Measurements from ENCODE around the gene FAM43B. TPM values are rescaled to one million over a fixed set of nuclear protein-coding genes. Genes with fewer than 3 reads are reported as not detected.

The FAM43B gene
- total RNA-seq, 2 donors from 2014 or later: not detected

DNA sequence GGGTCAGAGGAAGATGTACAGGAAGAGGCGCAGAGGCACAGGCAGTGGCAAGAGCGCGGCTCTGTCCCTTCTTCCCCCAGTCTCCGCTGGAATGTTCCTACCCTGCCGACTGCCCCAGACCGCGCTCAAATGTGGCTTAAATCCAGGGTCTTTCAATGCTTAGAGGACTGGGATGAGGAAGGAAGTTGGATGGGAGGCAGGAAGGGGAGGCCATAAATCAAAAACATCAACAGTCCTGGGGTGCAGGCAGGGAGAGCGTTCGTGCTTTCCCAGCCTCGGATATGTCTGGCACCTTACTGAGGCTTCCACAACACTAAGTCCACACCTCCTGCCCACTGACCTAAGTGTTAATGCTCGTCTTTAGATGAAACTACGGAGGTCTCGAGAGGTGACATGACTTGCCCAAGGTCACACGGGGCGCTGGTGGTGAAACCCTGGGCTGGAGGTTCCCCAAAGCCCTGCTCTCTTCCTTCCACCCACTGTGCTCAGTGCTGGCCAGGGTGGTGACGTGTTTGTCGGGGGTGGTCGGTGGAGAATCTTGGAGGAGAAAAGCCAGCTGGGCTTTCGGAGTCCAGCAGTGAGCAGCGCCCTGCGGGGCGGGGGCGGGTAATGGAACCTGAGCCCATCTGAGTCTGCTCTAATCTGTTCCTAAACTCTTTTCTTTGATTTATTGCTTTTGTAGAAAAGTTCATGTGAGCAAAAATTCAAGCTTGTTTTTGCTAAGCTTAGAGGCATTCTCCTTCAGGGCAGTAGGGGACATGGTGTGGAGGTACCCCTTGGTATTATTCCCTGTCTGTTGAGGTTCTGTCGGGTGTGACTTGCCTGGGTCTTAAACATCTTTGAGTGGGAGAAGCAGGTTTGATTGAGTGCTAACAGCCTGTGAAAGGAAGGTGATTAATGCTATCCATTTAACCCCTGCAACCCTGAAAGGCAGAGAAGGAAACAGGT lies 37.2 kb downstream of the FAM43B start:
- peaks cover 61% of the 10 kb centered on the region for H3K27me3 Mint-ChIP-seq (ENCODE audit: low read depth)
- DNase-seq: no peak

GRCh38 chr1:20590306-20590777 lies 38.0 kb downstream of the FAM43B start:
- Mint-ChIP-seq H3K27me3 (ENCODE audit: low read depth) (peaks cover 57% of the 10 kb centered on the region), H3K9me3 (no peaks in the 10 kb centered on the region), H3K36me3 (ENCODE audit: insufficient read depth in 2 of 2) (no peaks in the 10 kb centered on the region), H3K27ac (no peak overlapping the region), H3K4me3 (no peak overlapping the region), H3K4me1 (ENCODE audit: low read depth) (no peaks in the 10 kb centered on the region)
- DNase-seq (no peak), ATAC-seq (replicated peaks in 1 of 2) (no peak)

More for the DNA sequence above, 37.2 kb downstream of the FAM43B start:
- H3K4me1 Mint-ChIP-seq (ENCODE audit: low read depth): no peaks in the 10 kb centered on the region
- no peaks in the 10 kb centered on the region for H3K36me3 Mint-ChIP-seq (ENCODE audit: insufficient read depth in 2 of 2)
- no peaks in the 10 kb centered on the region for H3K9me3 Mint-ChIP-seq
- no peak overlapping the region for H3K4me3 Mint-ChIP-seq
- H3K27ac Mint-ChIP-seq: no peak overlapping the region
- ATAC-seq (replicated peaks in 1 of 2): no peak

GRCh38 chr1:20593756-20594155 lies 41.4 kb downstream of the FAM43B start:
- Mint-ChIP-seq H3K36me3 (ENCODE audit: insufficient read depth in 2 of 2) (no peaks in the 10 kb centered on the region), H3K4me1 (ENCODE audit: low read depth) (no peaks in the 10 kb centered on the region), H3K4me3 (no peak overlapping the region), H3K27me3 (ENCODE audit: low read depth) (peaks cover 39% of the 10 kb centered on the region), H3K27ac (no peak overlapping the region), H3K9me3 (no peaks in the 10 kb centered on the region)
- no peak for DNase-seq
- ATAC-seq (replicated peaks in 1 of 2): no peak

DNA sequence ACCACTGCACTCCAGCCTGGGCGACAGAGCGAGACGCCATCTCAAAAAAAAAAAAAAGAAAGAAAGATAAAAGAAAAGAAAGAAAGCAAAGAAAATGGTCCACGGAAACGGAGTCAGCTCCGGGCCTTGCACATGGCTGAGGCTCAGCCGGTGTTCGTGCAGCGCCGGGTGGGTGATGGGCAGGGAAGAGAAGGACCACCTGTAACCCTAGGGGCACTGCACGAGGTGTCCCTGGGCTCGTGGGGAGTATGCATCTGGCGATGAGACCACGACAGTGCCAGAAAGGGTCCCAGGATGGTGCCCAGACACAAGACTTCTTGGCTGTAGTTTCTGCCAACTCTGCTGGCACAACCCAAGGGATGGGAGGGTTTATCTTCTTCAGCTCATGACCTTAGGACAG lies 42.4 kb downstream of the FAM43B start:
- H3K36me3 Mint-ChIP-seq (ENCODE audit: insufficient read depth in 2 of 2): no peaks in the 10 kb centered on the region
- peaks cover 32% of the 10 kb centered on the region for H3K27me3 Mint-ChIP-seq (ENCODE audit: low read depth)
- DNase-seq (no peak), ATAC-seq (replicated peaks in 1 of 2) (no peak)
- no peak overlapping the region for H3K4me3 Mint-ChIP-seq
- no peaks in the 10 kb centered on the region for H3K9me3 Mint-ChIP-seq
- no peak overlapping the region for H3K27ac Mint-ChIP-seq
- H3K4me1 Mint-ChIP-seq (ENCODE audit: low read depth): no peaks in the 10 kb centered on the region

DNA sequence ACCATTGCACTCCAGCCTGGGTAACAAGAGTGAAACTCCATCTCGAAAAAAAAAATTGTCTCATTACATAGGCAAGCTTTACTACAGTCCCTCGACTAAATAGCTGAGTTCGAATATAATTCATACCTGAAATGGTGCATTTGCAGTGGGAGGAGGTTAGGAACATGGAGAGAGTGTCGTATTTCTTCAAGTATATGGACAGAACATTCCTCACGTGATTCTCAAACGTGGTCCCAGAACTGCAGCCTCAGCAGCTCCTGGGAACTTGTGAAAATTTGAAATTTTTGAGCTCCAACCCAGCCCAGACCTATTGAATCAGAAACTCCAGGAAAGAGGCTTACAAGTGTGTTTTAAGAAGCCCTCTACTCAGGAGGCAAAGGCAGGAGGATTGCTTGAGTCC lies 43.7 kb downstream of the FAM43B start:
- H3K27ac Mint-ChIP-seq: no peak overlapping the region
- no peaks in the 10 kb centered on the region for H3K36me3 Mint-ChIP-seq (ENCODE audit: insufficient read depth in 2 of 2)
- H3K4me3 Mint-ChIP-seq: no peak overlapping the region
- no peaks in the 10 kb centered on the region for H3K4me1 Mint-ChIP-seq (ENCODE audit: low read depth)
- no peak for DNase-seq
- no peaks in the 10 kb centered on the region for H3K9me3 Mint-ChIP-seq
- ATAC-seq (replicated peaks in 1 of 2): no peak
- peaks cover 20% of the 10 kb centered on the region for H3K27me3 Mint-ChIP-seq (ENCODE audit: low read depth)

DNA sequence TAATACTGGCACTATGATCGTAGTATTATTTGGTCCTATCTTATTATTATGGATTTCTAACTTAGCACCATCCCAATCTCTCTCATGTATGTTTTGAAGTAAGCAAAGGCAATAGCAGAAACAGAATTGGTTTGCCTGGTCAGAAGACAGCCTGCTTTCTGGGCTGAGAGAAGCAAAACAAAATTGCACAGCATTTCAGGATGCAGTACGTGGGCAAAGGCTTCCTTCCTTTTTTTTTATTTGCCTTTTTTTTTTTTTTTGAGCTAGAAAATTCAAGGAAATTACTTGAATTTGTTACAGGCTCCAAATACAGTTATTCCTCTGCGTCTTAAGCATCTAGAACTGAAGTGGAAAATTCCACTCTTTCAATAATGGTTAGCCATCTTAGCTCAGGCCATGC lies 45.3 kb downstream of the FAM43B start:
- DNase-seq: no peak
- H3K9me3 Mint-ChIP-seq: no peaks in the 10 kb centered on the region
- H3K4me3 Mint-ChIP-seq: no peak overlapping the region
- no peaks in the 10 kb centered on the region for H3K36me3 Mint-ChIP-seq (ENCODE audit: insufficient read depth in 2 of 2)
- H3K27ac Mint-ChIP-seq: no peak overlapping the region
- peaks cover 9% of the 10 kb centered on the region for H3K27me3 Mint-ChIP-seq (ENCODE audit: low read depth)
- no peaks in the 10 kb centered on the region for H3K4me1 Mint-ChIP-seq (ENCODE audit: low read depth)
- ATAC-seq (replicated peaks in 1 of 2): no peak

DNA sequence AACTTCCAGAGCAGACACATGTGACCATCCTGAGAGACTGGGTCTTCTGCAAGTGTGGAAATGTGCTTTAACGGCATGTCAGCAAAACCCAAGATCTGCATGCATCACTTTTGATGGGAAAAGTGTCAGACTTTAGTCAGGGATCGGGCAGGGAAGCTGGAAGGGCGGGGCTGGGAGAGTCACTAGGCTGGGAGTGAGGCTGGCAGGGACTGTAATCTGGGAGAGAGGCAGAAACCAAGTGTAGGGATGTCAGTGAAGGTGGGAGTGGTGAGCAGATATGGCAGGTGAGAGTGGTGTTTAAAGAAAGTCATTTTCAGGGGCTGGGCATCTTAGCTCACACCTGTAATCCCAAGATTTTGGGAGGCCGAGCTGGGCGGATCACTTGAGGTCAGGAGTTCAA lies 47.8 kb downstream of the FAM43B start:
- Mint-ChIP-seq H3K27me3 (ENCODE audit: low read depth) (peaks cover 6% of the 10 kb centered on the region), H3K4me1 (ENCODE audit: low read depth) (no peaks in the 10 kb centered on the region), H3K4me3 (no peak overlapping the region), H3K27ac (no peak overlapping the region), H3K9me3 (no peaks in the 10 kb centered on the region), H3K36me3 (ENCODE audit: insufficient read depth in 2 of 2) (no peaks in the 10 kb centered on the region)
- DNase-seq (no peak), ATAC-seq (replicated peaks in 1 of 2) (no peak)

GRCh38 chr1:20601129-20601825 lies 48.9 kb downstream of the FAM43B start:
- ATAC-seq (replicated peaks in 1 of 2): no peak
- Mint-ChIP-seq H3K27ac (no peak overlapping the region), H3K9me3 (no peaks in the 10 kb centered on the region), H3K4me3 (no peak overlapping the region), H3K4me1 (ENCODE audit: low read depth) (no peaks in the 10 kb centered on the region), H3K27me3 (ENCODE audit: low read depth) (peaks cover 6% of the 10 kb centered on the region), H3K36me3 (ENCODE audit: insufficient read depth in 2 of 2) (no peaks in the 10 kb centered on the region)
- no peak for DNase-seq

- H3K27ac Mint-ChIP-seq: no peak overlapping the region
- no peaks in the 10 kb centered on the region for H3K4me1 Mint-ChIP-seq (ENCODE audit: low read depth)
- H3K36me3 Mint-ChIP-seq (ENCODE audit: insufficient read depth in 2 of 2): no peaks in the 10 kb centered on the region
- no peaks in the 10 kb centered on the region for H3K9me3 Mint-ChIP-seq
- ATAC-seq (replicated peaks in 1 of 2) (no peak), DNase-seq (no peak)
- H3K4me3 Mint-ChIP-seq: no peak overlapping the region
- peaks cover 6% of the 10 kb centered on the region for H3K27me3 Mint-ChIP-seq (ENCODE audit: low read depth)
Observed at GRCh38 chr1:20602851-20603450, 50.6 kb downstream of the FAM43B start.

GRCh38 chr1:20603504-20604464 lies 51.4 kb downstream of the FAM43B start:
- no peak overlapping the region for H3K4me3 Mint-ChIP-seq
- H3K4me1 Mint-ChIP-seq (ENCODE audit: low read depth): no peaks in the 10 kb centered on the region
- ATAC-seq (replicated peaks in 1 of 2): no peak
- DNase-seq: no peak
- no peaks in the 10 kb centered on the region for H3K36me3 Mint-ChIP-seq (ENCODE audit: insufficient read depth in 2 of 2)
- H3K27me3 Mint-ChIP-seq (ENCODE audit: low read depth): peaks cover 3% of the 10 kb centered on the region
- no peak overlapping the region for H3K27ac Mint-ChIP-seq
- no peaks in the 10 kb centered on the region for H3K9me3 Mint-ChIP-seq
